SW 1271 (cell line): Measurements from ENCODE around the gene GADD45A.
A peak's percentile ranks its signal among the peaks of the same experiment; 100 is the strongest.
"Not testable (repeated sequence)": the region's sequence is repeated elsewhere in the genome, so short reads cannot be mapped to it uniquely, and the experiment has no call there.

Source experiments
- DNase-seq, 2 experiments: peaks; one replicate each; lab custom pipeline; 2025; lab: John Stamatoyannopoulos, UW

GADD45A gene

DNA sequence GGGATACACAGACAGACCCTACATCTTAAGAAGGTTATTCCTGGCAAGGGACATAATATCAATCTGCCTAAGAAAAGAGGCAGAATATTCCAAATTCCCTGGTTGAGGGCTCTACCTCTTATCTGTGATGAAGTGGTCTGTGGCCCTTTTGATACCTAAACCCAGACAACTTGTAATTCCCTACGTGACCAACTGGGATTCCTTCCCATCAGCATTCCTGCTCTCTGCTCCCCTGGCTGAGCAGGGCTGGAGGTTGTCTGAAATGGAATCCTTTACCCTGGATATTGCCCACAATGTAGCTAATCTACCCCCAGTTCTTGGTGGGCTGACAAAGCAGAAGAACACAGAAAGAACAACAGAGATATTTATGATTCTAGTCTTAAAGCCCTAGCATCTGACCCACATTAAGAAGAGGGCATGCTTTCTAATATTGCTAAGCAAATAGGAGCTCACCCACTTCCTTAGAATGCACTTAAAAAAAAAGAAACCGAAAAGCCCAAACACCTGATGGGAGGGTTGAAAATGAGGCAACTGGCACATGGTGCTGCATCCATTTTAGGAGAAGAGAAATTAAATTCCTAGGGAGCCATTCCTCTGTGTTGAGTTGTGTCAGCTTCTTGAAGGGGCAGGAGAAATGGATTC is 36.8 kb downstream of the GADD45A start:
- no peak for DNase-seq

DNA sequence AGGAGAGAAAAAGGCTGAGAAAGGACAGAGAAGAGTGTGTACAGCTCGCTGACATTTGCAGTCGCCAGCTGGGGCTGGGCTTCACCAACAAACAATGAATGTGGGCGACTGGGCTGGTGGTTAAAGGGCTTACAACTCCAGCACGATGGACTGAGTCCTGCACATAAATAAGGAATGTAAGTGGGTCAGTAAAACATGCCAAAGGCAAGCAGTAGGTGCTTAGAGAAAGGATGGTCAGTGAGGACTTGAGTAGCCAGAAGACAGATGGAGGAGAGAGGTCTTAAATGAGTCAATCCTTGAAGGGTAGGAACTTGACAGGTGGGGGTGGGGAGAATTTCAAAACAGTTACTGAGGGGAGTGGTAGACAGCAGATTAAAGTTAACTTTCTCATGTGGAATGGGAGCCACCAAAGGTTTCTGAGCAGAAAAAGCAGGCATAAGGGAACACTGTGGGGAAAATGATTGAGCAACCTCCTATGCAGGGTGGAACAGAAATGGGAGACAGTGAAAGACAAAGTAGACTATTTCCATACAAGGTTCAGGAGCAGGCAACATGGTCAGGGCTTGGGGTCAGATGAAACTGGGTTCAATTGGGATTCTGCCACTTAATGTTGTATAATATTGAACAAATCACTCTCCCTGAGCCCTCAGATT is 37.4 kb downstream of the GADD45A start:
- no peak for DNase-seq

DNA sequence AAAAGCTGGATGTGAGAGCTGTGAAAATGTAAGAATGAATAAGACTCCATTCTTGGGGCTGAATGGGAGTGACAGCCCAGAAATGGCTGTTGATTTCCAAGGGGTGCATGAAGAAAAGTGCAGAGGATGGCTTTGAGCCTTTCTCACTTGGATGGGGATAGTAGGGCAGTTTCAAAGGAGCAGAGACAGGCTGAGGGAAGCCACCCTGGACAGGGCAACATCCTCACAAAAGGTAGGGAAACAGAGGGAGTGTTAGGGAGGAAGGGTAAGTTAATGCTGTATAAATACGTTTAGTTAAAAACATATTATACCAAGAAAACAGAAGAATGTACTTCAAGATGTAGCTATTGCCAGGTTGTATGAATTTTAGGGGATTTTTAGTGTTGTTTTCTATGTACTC is 38.1 kb downstream of the GADD45A start:
- DNase-seq: no peak

DNA sequence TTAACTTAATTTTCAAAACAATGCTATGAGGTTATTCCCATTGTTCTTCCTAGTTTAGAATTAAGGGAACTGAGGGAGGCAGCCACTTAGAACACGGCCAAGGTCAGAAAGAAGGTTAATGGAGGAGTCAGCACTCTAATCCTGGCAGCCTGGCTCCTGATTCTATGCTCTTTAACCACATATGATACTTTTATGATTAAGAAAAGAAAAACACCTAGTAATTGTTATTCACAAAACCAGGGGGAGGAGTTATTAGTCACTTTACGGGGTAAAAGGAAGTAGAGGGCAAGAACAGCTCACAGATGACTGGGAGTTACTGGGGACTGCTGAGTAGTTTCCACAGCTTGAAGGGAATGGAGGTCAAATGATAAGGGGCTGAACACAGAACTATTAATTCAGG is 38.6 kb downstream of the GADD45A start:
- no peak for DNase-seq

DNA sequence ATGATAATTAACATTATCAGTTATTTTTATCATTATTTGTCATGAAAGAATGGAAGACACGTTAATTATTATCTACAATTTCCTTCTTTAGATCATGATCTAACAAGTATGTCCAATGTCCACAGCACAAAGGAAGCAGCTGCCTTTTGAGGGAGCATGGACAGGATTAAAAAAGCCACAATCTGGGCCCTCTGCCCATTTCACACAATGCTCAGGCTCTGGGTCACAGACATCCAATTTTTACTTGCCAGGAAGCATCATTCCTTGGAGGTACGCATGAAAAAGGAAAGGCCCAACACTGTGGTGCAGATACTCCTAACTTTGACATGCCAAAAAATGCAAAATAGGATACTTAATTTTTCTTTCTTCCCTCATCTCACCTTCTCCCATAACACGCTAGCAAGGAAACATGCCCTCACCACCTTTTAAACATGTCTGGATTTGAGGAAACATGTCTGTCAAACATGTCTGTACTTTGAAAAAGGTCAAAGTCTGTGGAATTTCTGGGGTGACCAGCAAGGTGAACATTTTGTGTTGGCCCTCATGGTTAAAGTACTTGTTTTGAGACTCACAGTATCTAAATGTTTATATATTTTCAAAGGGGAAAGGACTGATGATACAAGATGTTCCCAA is 40.0 kb downstream of the GADD45A start:
- peak in 1 of 2 experiments; percentile 42 for DNase-seq

DNA sequence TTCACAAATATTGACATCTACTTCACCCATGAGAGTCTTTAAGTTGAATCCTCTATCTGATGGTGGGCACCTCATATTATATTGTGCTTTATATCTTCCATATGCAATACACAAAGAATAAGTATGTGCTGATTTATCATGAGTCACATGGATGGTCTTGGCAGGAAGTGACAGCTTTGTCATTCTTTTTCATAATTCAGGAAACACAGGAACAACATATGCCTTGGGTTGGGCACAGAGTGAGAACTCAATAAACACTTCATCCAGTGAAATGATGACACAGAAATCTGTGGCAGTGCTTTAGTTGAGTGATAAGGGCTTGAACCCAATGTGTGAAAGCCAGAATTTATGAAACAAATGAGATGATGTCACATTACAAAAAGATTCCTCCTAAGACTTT is 41.2 kb downstream of the GADD45A start:
- peak; percentile 49 to 59 for DNase-seq

DNA sequence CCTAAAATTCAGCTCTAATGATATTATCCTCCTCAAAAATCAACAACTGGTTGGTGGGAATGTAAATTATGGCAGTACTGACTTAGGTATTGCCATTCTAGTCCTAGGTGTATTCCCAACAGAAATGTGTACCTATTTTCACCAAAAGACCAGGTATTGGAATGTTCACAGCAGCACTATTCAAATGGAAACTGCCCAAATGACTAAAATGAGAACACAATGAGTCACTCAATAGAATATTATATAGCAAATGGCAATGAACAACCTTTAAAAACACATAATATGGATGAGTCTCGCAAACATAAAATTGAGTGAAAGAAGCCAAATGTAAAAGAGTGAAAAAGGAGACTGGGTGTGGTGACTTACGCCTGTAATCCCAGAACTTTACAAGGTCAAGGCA is 44.9 kb downstream of the GADD45A start:
- no peak for DNase-seq

DNA sequence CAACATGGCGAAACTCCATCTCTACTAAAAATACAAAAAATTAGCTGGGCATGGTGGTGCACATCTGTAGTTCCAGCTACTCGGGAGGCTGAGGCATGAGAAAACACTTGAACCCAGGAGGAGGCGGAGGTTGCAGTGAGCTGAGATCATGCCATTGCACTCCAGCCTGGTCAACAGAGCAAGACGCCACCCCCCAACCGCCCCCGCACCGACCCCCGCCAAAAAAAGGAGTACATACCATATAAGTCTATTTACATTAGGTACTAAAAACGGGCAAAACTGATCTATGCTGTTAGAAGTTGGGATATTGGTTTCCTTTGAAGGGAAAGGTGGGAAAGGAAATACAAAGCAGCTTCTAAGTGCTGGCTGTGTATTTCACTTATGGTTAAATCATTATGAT is 45.3 kb downstream of the GADD45A start:
- not testable (repeated sequence) for DNase-seq

DNA sequence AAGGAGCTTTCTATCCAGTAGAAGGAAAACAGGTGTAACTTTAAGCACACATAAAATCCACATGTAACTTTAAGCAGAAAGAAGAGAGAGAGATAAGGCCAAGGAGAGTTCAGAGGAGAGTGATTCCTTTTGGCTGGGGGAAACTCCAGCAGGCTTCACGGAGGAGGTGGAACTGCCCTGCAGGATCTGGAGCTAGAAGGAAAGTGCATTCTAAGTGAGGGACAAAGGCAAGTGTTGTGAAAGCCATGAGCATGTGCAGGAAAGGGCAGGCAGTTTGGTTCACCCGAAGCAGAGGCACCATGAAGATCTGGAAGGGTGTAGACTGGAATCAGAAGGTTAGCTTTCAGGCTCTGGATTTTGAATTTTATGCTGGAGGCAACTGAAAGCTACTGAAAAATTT is 46.3 kb downstream of the GADD45A start:
- no peak for DNase-seq

DNA sequence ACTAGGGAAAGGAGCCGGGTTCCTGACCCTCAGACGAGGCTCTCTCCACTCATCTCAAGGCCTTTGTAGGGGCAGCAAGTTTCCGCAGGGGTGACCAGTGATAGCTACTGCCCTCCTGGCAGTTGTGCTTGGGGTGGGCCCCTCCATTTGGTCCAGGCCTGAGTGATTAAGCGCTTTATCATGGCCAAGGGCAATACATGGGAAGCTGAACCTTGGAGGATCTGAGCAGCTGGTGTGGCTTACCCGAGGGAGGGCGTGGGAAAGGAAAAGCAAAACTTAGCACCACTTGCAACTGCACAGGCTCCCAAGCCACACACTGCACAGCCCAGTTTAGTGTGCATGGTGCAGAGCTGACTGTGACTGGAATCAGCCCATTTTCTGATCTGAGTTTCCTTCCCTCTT is 47.8 kb downstream of the GADD45A start:
- DNase-seq: no peak

DNA sequence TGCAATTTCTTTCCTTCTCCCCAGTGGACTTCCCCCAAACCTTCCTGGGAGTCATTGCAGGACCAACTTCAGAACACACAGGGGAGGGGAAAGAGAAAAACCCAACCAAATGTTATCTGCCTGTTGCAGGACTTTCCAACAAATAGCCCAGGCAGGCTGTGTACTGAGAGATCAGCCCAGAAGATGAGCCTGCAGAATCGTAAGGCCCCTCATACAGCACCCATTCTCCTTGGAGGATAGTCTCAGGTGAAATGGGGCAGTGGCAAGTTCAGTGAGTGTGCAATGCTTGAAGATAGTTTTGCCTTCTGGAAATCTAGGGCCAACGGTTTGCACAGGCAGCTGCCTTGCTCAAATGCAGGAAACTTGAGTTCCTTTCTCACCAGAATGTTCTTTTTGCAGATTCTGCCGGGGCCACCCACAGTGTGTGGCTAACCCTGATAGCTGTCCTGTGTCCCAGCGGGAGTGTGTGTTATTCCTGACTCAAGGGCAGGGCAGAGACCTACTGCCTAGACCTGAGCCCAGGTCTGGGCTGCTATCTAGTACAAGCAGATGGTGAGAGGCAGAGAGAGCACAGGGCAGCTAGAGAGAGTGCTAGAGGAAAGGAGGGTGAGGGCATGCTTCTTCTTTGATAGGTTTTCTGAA is 48.8 kb downstream of the GADD45A start:
- no peak for DNase-seq

DNA sequence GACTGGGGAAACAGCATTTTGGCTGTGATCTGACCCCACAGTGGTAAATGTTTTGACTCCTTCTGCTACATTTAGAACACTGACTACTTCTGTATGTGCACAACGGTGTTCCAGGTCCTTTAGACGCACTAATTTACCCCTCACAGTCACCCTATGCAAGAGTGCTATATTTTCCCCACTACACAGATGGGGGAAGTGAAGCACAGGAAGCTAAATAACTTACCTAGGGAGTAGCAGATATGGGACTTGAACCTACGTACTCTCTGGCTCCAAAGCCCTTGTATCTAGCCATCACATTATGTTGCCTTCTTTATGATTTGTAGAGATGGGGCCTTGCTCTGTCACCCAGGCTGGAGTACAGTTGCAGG is 49.3 kb downstream of the GADD45A start:
- DNase-seq: no peak

DNA sequence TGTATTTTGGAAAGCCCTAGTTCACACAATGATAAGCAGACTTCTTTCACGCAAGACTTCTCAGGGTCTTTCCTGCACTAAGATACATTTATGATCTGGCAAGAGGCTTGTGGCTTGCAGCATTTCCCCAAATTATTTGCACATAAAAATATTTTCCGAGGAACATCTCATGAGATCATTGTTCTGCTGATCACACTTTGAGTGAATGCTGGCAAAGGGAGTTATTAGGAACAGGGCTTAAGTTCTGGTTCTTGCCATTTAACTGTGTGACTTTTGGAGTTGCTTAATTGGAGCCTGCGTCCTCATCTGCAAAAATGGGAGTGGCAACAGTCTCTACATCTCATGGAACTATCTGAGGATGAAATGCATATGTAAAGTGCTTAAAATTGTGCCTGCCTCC is 50.2 kb downstream of the GADD45A start:
- no peak for DNase-seq

DNA sequence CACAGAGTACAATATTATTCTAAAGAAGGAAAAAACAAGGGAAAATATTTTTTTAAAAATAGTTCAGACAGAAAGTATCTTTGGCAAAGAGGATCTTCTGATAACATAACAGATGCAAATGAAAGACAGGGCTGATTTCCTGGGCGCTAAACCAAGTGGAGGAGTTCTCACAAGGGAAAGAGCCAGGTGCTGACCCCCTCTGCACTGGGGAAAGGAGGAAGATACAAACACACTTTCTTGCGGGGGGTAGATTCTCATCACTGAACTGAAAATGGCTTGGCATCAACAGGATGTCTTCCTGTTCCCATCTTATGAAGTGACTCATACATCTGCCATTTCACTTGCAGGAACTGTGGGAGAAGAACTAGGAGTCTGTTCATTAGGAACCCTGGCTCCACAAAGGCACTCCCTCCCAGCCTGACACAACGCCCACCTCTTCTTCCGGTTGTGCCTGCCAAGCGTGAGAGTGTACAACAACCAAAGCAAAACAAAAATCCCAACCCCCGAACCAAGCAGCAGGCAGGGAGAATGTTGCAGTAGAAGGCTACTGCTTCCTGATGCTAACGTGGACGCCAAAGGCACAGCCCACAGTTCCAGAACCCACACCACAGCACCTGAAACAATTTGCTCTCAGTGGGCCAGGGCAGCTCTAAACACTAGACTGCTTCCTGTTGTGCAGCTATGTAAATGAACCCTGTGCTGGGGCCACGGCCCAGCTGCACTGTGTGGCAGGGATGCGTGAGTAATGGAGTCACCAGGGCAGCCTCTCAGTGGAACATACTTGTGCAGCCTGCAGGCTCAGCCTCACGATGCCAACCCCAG is 51.0 kb downstream of the GADD45A start:
- DNase-seq: peak; percentile 43 to 84

DNA sequence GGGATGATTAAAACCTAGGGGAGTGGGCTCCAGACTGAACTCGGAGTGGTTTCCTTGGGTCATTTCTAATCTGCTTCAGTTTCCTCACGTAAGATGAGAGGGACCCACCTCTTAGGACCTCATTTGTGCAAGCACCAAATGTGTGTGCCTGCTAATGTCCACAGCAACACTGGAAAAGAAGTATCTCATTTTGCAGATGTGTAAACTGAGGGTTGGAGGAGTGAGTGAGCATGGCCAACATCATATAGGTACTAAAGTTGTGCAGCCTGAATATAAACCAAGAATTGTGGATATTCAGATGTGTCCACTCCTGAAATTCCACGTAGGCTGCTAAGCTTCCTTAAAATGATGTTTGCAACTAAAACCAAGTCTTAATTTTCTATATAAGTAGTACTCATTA is 51.7 kb downstream of the GADD45A start:
- DNase-seq: no peak

DNA sequence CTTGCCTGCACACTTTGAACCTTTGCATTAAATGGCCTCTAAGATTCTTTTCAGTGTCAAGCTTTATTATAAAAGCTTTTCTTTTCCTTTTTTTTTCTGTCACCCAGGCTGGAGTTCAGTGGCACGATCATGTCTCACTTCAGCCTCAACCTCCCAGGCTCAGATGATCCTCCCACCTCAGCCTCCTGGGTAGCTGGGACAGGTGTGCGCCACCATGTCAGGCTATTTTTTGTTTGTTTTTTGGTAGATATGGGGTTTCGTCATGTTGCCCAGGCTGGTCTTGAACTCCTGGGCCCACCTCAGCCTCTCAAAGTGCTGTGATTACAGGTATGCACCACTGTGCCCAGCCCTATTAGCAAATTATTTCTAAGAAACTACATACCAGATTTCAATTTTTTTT is 52.9 kb downstream of the GADD45A start:
- no peak for DNase-seq
